COLO668 (cell line): ENCODE measurements around the gene CLCN5.

ENCODE experiments used
- DNase-seq: peaks from one replicate; lab custom pipeline; 2025; ENCODE audit not compliant: unreplicated experiment; lab: John Stamatoyannopoulos, UW

The CLCN5 gene

GRCh38 chrX:50075630-50076339, 153.4 kb downstream of the CLCN5 start:
- DNase-seq = no peak

DNA sequence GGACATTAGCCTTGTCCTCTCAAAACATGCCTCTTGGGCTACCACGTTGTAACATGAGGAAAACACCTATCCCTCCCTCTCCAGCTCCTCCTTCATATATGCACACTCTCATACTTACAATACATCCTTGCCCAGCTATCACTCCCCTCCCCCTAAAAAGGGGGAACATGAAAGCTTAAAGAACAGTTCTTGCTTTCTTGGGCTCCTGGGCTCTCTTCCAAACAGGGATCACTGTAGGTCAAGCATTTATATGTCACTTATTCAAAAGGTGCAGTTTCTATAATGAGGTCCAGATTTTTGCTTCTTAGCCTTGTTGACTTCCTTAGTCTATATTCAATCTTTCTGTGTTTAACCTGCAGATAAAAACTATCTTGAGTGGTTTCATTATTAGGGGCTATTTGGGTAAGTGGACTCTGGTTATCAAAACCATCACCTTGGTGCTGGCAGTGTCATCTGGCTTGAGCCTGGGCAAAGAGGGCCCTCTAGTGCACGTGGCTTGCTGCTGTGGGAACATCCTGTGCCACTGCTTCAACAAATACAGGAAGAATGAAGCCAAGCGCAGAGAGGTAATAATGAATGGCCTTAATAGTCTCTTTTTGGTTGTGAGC, 159.0 kb downstream of the CLCN5 start:
- DNase-seq = no peak

- DNase-seq = no peak
Observed at GRCh38 chrX:50082741-50083140, 160.3 kb downstream of the CLCN5 start.

DNA sequence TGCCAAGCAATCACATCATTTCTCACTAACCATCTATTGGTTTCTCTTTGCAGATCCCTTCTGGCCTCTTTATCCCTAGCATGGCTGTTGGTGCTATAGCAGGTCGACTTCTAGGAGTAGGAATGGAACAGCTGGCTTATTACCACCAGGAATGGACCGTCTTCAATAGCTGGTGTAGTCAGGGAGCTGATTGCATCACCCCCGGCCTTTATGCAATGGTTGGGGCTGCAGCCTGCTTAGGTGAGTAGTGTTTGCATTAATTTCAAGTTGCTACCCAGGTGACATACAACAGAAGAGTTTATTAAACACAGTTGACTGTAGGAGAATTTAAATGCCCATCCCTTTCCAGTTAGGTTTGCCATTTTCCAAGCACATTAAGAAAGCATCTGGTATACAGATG, 166.2 kb downstream of the CLCN5 start:
- DNase-seq = no peak

- no peak for DNase-seq
Observed at GRCh38 chrX:50093625-50094024, 171.2 kb downstream of the CLCN5 start.

DNA sequence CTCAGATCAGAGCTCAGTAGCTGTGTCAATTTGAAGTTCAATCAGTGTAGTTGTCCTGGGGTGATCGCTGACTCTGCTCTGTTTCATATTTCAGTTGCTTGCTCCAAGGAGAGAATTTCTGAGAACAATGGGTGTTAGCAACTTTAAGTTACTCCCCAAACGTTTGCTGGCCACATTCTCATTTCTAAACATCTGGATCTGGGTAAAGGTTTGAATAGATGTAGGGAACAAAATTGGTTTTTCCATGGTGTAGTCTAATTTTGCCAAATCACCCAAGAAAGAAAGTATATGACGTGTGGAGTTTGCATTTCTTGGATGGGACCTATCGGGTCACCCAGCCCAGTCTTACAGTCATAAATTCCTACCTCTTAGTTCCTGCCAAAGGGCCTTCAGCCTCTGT, 174.7 kb downstream of the CLCN5 start:
- no peak for DNase-seq

DNA sequence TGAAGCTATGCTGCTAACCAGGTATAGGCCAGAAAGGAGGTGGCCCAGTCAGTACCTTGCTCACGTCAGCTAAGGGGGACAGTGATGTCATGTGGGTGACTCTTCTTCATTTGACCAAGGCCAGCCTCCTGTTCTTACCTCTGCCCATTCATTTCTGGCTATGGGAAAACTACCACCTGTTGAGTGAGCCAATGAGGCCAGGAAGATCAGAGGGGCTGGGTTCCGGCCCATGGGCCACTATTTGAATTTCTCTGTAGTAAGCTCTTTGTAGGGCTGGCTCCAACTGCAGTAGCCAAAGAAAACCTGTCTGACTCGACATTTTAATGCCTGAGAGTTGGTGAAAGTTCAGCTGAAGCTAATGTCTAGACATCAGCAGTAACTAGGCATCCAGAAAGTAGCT, 175.8 kb downstream of the CLCN5 start:
- DNase-seq = no peak

- DNase-seq = no peak
Observed at GRCh38 chrX:50098749-50099148, 176.4 kb downstream of the CLCN5 start.

DNA sequence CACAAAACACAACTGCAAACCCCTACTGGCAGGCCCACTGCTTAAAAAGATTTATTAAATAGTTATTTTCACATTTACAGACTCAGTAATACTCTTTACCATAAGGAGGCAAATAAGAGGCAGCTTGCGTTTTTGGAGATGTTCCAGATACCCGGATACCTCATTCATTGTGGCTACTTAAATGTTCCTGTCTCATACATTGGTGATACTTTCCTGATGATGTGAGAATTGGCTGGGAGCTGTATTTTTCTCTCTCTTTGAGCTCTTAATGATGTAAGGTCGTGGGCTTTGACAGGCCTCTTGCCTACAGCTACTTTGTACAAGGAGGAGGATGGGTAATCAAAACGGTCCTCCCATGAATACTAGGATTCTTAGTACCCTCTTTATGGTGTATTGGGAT, 176.9 kb downstream of the CLCN5 start:
- DNase-seq = no peak

DNA sequence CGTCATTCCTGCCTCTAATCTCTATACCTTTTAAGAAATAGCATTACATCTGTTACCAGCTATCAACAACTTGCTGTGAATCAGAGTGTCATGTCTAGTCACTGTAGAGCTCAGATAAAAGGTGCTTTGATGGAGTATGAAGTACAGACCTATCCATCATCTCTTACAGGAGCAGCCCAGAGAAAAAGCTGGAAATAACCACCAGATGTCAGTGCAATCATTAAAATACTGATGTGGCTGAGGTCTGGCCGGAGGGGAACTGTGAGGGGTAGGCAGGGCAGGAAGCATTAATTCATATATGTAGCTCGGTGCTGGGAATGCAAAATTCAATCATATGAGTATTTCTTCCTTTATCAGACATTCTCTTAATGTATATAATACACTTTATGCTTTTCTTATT, 177.8 kb downstream of the CLCN5 start:
- no peak for DNase-seq

GRCh38 chrX:50103176-50103575, 180.8 kb downstream of the CLCN5 start:
- no peak for DNase-seq

GRCh38 chrX:50103866-50104566, 181.6 kb downstream of the CLCN5 start:
- no peak for DNase-seq

GRCh38 chrX:50106051-50106675, 183.8 kb downstream of the CLCN5 start:
- no peak for DNase-seq

DNA sequence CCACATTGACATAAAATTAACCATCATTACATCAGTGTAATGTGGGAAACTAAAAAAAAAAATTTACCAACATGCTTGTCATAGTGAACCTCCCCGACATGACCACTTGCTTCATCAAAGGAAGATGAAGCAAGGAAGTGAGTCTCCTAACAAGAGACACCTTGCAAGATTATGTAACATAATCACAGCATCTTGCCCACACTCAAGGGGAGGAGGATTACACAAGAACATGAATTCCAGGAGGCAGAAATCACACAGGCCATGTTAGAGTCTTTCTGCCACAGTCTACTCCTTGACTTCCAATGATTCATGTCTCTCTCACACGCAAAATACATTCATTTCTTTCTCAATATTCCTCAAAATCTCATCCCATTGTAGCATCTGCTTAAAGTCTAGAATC, 185.1 kb downstream of the CLCN5 start:
- DNase-seq = no peak

- no peak for DNase-seq
Observed at GRCh38 chrX:50108264-50108663, 185.9 kb downstream of the CLCN5 start.

DNA sequence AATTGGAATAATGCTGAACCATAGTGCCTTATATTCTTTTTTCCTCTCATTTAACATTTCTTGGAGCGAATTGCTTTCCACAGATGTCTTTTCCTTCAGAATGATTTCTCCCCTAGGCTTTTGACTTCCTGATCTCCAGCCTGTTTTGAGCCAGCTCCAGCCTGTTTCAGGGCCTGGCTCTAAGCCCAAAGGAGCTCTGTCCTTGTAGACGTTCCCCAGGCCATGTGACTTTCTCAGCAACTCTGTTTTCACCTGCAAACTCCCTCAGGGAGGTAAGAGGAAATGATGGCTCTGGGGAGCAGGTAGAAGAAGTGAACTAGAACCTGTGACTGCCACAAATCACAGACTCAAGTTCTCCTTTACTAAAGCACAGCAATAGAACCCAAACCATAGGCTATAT, 189.3 kb downstream of the CLCN5 start:
- DNase-seq = no peak

- no peak for DNase-seq
Observed at GRCh38 chrX:50114113-50114512, 191.7 kb downstream of the CLCN5 start.

DNA sequence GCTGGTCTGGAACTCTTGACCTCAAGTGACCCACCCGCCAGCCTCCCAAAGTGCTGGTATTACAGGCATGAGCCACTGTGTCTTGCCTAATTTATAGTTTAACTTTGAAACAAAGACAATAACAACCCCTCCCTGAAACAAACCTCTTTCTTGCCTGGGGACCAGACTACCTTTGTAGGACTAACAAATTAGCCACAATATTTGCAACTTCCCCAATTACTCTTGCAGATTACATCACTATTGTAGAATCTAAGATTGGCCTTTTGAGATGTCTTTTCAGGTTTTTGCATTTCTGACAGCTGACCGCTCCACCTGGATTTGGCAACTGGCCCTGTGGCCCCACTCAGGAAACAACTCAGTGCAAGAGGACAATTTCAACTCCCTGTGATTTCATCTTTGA, 193.6 kb downstream of the CLCN5 start:
- no peak for DNase-seq

- DNase-seq = no peak
Observed at GRCh38 chrX:50117476-50117875, 195.1 kb downstream of the CLCN5 start.

- no peak for DNase-seq
Observed at GRCh38 chrX:50125480-50125879, 203.1 kb downstream of the CLCN5 start.

DNA sequence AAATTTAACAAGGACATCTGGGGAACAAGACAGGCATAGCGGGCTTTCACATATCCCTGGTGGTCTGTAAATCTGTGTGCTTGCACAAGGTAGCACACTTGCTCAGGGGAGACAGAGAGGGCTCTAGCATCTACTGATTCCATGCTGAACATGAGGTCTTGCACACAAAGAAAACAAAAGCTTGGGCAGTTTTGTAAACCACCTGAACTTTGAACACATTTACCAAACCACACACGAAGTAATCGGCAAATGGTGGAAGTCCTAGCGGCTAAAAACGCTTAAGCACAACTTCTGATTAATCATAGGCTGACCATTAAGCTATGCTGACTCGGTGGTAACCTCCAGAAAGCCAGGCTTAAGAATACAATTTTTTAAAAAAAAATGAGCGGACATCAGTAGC, 225.6 kb downstream of the CLCN5 start:
- DNase-seq = no peak
